GM18511 (cell line): ENCODE measurements around the gene SPRED3.
"Not testable (repeated sequence)": the region's sequence is repeated elsewhere in the genome, so short reads cannot be mapped to it uniquely, and the experiment has no call there.

ENCODE experiments used
- ATAC-seq: cut with Tn5 transposase; IDR thresholded peaks from one replicate; pipeline ENCODE4 v1.9.1; 2021; ENCODE audit warnings: mild to moderate bottlenecking, moderate library complexity; ENCODE audit not compliant: unreplicated experiment

Gene SPRED3, protein sequence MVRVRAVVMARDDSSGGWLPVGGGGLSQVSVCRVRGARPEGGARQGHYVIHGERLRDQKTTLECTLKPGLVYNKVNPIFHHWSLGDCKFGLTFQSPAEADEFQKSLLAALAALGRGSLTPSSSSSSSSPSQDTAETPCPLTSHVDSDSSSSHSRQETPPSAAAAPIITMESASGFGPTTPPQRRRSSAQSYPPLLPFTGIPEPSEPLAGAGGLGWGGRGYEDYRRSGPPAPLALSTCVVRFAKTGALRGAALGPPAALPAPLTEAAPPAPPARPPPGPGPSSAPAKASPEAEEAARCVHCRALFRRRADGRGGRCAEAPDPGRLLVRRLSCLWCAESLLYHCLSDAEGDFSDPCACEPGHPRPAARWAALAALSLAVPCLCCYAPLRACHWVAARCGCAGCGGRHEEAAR

DNA sequence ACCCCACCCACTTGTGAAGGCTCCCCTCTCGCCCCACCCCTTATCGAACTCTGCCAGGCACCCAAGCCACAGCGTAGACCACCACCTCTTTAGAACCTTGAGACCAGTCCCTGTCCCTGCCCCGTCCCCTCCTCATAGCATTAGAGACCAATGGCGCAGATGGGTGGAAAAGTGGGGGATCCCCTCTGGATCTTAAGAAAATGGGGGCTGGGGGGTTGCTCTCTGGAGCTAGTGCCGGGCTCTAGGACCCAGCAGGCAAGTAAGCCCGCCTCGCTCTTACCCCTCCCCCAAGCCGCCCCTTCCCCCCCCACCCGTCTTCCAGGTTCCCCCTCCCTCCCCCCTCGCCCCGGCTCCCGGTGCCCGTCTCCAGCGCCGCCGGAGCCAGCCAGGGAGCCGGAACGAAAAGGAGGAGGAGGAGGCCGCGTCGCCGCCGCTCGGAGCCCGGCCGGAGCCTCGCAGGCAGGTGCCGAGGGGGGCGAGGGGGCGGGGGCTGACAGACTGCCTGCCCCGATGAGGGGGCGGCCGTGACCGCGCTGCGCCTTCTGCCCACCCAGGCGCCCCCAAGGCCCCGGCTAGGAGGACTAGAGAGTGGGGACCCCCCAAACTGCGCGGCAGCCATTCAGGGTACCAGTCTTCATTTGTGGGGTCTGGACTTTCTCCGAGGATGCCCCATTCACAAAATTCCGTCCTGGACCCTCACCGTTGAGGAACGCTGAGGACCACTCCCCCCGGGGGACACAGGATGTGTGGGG lies at the start of gene SPRED3:
Gene SPRED3 (plus strand): TSS at position 349 of the 752 bp plus-strand sequence. CDS start 1,606 bp downstream, outside the sequence.
- no peak for ATAC-seq

GRCh38 chr19:38339011-38339410 lies 49.5 kb upstream of the SPRED3 start:
- not testable (repeated sequence) for ATAC-seq

- no peak for ATAC-seq
Measured at GRCh38 chr19:38340927-38341326, 47.6 kb upstream of the SPRED3 start.

GRCh38 chr19:38346837-38347236 lies 41.7 kb upstream of the SPRED3 start:
- no peak for ATAC-seq

GRCh38 chr19:38350883-38351282 lies 37.6 kb upstream of the SPRED3 start:
- ATAC-seq, result no peak

DNA sequence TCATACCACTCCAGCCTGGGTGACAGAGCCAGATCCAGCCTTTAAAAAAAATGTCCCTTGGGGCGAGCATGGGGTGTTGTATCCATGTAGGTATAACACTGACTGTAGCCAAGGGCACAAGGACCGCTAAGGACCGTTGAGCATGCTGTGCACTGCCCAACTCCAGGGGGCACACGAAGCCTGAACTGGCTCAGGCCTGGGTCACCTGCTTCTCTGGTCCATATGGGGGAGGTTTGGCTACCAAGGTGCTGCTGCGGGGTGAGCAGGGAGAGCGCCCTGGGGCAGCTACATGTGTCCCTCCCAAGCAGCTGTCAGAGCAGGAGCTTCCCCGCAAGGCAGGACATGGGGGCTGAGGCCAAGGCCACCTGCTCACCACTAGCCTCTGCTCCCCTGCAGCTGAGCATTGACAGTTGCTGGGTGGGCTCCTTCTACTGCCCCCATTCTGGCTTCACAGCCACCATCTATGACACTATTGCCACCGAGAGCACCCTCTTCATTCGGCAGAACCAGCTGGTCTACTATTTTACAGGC lies 36.6 kb upstream of the SPRED3 start:
- ATAC-seq, result no peak

DNA sequence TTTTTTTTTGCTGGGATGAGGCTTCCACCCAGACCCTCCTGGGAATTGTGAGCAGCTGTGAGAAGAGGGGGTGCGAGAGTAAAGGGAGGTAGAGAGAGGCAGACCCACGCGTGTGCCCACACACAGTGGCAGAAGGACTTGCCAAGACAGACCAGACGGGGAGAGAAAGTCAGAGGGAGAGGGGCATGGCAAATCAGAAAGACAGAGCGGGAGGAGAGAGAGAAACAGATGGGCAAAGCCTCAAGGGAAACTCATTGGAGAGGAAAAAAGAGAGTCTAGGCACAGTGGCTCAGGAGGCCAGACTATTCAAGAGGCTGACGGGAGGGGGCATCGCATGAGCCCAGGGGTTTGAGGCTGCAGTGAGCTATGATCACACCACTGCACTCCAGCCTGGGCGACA lies 35.9 kb upstream of the SPRED3 start:
- no peak for ATAC-seq

GRCh38 chr19:38355728-38356725 lies 32.5 kb upstream of the SPRED3 start:
- ATAC-seq, result no peak

DNA sequence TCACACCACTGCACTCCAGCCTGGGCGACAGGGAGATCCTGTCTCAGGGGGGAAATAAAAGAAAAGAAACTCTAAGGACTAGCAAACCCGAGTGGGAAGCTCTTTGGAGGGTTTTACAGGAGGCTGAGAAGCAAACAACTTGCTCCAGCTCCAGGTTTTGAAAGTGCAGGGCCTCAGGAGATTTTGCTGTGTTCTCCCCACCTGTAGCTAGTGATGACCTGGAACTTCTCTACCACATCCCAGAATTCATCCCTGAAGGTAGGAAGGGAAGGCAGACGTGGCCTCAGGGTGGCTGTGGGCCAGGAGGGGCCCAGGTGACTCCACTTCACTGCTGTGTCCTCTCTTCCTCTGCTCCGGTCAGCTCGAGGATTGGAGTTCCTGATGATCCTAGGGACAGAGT lies 30.4 kb upstream of the SPRED3 start:
- no peak for ATAC-seq

DNA sequence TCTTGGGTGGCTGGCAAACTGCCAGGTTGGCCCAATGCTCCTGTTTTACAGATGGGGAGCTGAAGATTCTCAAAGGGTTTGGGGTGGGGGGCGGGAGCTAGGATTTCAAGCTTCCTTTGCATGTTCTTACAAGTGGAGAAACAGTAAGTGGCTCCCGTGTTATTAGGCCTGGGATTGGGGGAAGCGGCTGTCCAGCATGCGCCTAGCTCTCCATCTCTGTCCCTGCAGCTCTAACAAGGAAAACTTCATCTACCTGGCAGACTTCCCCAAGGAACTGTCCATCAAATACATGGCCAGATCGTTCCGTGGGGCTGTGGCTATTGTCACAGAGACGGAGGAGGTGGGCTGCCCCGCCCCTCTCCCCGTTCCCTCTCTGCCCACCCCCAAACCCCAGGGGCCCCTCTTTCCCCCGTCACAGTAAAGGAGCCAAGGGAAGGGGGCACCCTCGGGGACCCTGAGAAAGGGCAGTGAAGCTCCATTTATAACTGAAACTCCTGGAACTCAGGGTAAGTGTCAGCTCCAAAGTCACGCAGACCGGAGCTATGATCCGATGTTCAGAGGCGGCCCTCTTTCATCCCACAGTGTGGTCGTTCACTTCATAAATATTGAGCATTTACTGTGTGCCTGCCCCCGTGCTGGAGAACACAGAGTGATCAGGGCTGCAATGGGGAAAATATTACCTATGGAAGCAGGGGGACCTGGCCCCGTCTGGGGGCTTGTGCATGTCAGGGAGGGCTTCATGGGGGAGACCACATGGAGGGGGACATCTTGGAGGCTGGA lies 29.1 kb upstream of the SPRED3 start:
- no peak for ATAC-seq

GRCh38 chr19:38360351-38360750 lies 28.1 kb upstream of the SPRED3 start:
- ATAC-seq, result no peak

- no peak for ATAC-seq
Measured at GRCh38 chr19:38360839-38361631, 27.5 kb upstream of the SPRED3 start.

DNA sequence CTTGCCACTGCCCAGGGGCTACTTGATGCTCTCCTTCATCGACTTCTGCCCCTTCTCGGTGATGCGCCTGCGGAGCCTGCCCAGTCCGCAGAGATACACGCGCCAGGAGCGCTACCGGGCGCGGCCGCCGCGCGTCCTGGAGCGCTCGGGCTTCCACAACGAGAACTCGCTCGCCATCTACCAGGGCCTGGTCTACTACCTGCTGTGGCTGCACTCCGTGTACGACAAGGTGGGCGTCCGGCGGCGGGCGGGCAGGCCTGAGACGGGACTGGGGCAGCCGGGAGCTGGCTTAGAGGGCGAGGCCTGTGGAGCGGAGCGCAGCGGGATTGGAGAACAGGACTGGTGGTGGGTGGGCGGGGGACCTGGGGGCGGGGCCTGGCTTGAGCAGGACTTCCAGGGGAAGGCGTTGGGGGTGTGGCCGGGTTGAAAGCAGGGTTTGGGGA lies 26.8 kb upstream of the SPRED3 start:
- peak; percentile 56 for ATAC-seq

- ATAC-seq, result peak; percentile 33
Measured at GRCh38 chr19:38362076-38362945, 26.2 kb upstream of the SPRED3 start.

DNA sequence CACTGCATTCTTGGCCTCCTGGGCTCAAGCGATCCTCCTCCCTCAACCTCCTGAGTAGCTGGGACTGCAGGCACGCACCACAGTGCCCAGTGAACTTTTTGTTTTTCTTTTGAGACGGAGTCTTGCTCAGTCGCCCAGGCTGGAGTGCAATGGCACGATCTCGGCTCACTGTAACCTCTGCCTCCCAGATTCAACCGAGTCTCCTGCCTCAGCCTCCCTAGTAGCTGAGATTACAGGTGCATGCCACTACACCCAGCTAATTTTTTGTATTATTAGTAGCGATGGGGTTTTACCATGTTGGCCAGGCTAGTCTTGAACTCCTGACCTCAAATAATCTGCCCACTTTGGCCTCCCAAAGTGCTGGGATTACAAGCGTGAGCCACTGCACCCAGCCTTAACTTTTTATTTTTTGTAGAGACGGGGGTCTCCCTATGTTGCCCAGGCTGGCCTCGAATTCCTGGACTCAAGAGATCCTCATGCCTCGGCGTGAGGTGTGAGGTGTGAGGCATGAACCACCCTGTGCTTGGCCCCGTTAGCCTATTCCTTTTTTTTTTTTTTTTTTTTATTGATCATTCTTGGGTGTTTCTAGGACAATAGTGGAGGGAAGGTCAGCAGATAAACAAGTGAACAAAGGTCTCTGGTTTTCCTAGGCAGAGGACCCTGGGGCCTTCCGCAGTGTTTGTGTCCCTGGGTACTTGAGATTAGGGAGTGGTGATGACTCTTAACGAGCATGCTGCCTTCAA lies 25.4 kb upstream of the SPRED3 start:
- not testable (repeated sequence) for ATAC-seq

- no peak for ATAC-seq
Measured at GRCh38 chr19:38367041-38367440, 21.5 kb upstream of the SPRED3 start.

DNA sequence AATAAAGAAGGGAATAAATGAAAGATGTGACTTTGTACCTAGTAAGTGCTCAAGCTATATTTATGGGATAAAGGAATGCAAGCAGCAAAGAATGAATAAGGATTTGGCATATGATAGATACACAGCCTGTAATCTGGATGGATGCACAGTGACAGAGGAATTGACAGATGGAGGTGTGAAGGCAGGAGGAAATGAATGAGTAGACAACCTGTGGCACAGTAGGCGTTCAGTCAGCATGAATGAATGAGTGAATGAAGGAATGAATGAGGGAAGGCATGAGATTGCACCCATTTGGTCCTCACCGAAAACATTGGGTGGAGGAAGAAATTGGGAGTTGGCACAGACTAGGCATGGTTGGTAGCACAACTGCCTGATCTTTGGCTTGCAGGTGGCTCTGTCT lies 18.9 kb upstream of the SPRED3 start:
- no peak for ATAC-seq
